HG03457 (cell line): ENCODE results near the gene PRSS35.
"Not testable (repeated sequence)": the region's sequence is repeated elsewhere in the genome, so short reads cannot be mapped to it uniquely, and the experiment has no call there.

Experiments used
- ATAC-seq: cut with Tn5 transposase; IDR thresholded peaks from one replicate; pipeline ENCODE4 v1.9.1; 2021; ENCODE audit warnings: moderate number of reproducible peaks; ENCODE audit not compliant: unreplicated experiment

PRSS35 gene

GRCh38 chr6:83511901-83512681 is at the start of gene PRSS35:
TSS of gene PRSS35 (plus strand) at chr6:83512534. CDS start at chr6:83523442, 10,908 bp downstream.
- no peak for ATAC-seq

GRCh38 chr6:83463886-83464285 is 48.4 kb upstream of the PRSS35 start:
- no peak for ATAC-seq

GRCh38 chr6:83464381-83465140 is 47.8 kb upstream of the PRSS35 start:
- ATAC-seq: no peak

GRCh38 chr6:83466328-83466727 is 46.0 kb upstream of the PRSS35 start:
- no peak for ATAC-seq

GRCh38 chr6:83467620-83468036 is 44.7 kb upstream of the PRSS35 start:
- no peak for ATAC-seq

GRCh38 chr6:83470001-83470400 is 42.3 kb upstream of the PRSS35 start:
- no peak for ATAC-seq

- ATAC-seq: no peak
Measured at GRCh38 chr6:83470587-83470986, 41.7 kb upstream of the PRSS35 start.

- no peak for ATAC-seq
Measured at GRCh38 chr6:83472767-83473166, 39.6 kb upstream of the PRSS35 start.

- ATAC-seq: no peak
Measured at GRCh38 chr6:83474309-83474708, 38.0 kb upstream of the PRSS35 start.

- ATAC-seq: no peak
Measured at GRCh38 chr6:83476971-83477370, 35.4 kb upstream of the PRSS35 start.

- ATAC-seq: no peak
Measured at GRCh38 chr6:83479389-83479788, 32.9 kb upstream of the PRSS35 start.

GRCh38 chr6:83480470-83480869 is 31.9 kb upstream of the PRSS35 start:
- no peak for ATAC-seq

GRCh38 chr6:83481938-83482337 is 30.4 kb upstream of the PRSS35 start:
- not testable (repeated sequence) for ATAC-seq

- ATAC-seq: no peak
Measured at GRCh38 chr6:83488448-83488847, 23.9 kb upstream of the PRSS35 start.

GRCh38 chr6:83488861-83489260 is 23.5 kb upstream of the PRSS35 start:
- no peak for ATAC-seq

GRCh38 chr6:83490217-83490807 is 22.0 kb upstream of the PRSS35 start:
- no peak for ATAC-seq

GRCh38 chr6:83505356-83505755 is 7.0 kb upstream of the PRSS35 start:
- ATAC-seq: no peak

GRCh38 chr6:83509441-83509840 is 2.9 kb upstream of the PRSS35 start:
- ATAC-seq: no peak

GRCh38 chr6:83510791-83511190 is 1.5 kb upstream of the PRSS35 start:
- no peak for ATAC-seq

GRCh38 chr6:83511266-83511665 is 1.1 kb upstream of the PRSS35 start:
- ATAC-seq: no peak

- no peak for ATAC-seq
Measured at GRCh38 chr6:83514466-83514865, 2.1 kb downstream of the PRSS35 start.
